H1 (cell line): ENCODE measurements around the gene TMEM40. TPM values are rescaled to one million over a fixed set of nuclear protein-coding genes. Genes with fewer than 3 reads are reported as not detected.

Experiments
- CTCF ChIA-PET: fragments of 300-600 bp; sonication (Branson Sonifier 250); formaldehyde crosslinking; loops from one replicate; lab custom pipeline; 2021; ENCODE audit not compliant: partially characterized antibody; lab: Charles Lee
- POLR2A ChIA-PET: fragments of 300-600 bp; sonication (Branson Sonifier 250); formaldehyde crosslinking; loops from one replicate; lab custom pipeline; 2021; ENCODE audit warnings: inconsistent platforms; ENCODE audit not compliant: partially characterized antibody; lab: Charles Lee
- DNase-seq, 2 experiments: peaks; one replicate each; pipeline versions ENCODE4 v3.0.0 to v3.0.0-alpha.2; 2010 to 2022; ENCODE audit warnings: low spot score in 2 of 2, low read depth in 1 of 2, mixed read lengths in 1 of 2
- FAIRE-seq: peaks from 2 replicates; lab custom pipeline; 2011; peaks lifted over from hg19 to GRCh38; lab: Jason Lieb, UNC
- H2AFZ ChIP-seq: 2 replicates; pipeline ENCODE4 v1.8.1; 2012; ENCODE audit warnings: low read length, inconsistent platforms
- H2AK5ac ChIP-seq: 2 replicates; pipeline ENCODE4 v1.6.1; 2013; ENCODE audit warnings: low read depth, low read length
- H2BK120ac ChIP-seq: replicated peaks from 2 replicates; pipeline ENCODE3; 2013; ENCODE audit warnings: low read depth, low read length, inconsistent platforms
- H2BK12ac ChIP-seq: 2 replicates; pipeline ENCODE4 v1.6.1; 2013; ENCODE audit warnings: low read depth, low read length
- H2BK15ac ChIP-seq: 2 replicates; pipeline ENCODE4 v1.6.1; 2013; ENCODE audit warnings: low read length
- H2BK20ac ChIP-seq: 2 replicates; pipeline ENCODE4 v1.6.1; 2013; ENCODE audit warnings: low read length
- H2BK5ac ChIP-seq: 2 replicates; pipeline ENCODE4 v1.6.1; 2013; ENCODE audit warnings: low read depth, low read length
- H3K14ac ChIP-seq: 2 replicates; pipeline ENCODE4 v1.6.1; 2013; ENCODE audit warnings: inconsistent platforms; ENCODE audit not compliant: insufficient read length
- H3K18ac ChIP-seq: 2 replicates; pipeline ENCODE4 v1.6.1; 2013; ENCODE audit warnings: low read length; ENCODE audit errors: extremely low read depth
- H3K23ac ChIP-seq: 2 replicates; pipeline ENCODE4 v1.6.1; 2013; ENCODE audit warnings: inconsistent platforms; ENCODE audit not compliant: insufficient read length
- H3K23me2 ChIP-seq: 2 replicates; pipeline ENCODE4 v1.6.1; 2013; ENCODE audit warnings: low read depth, low read length
- H3K27ac ChIP-seq: 2 replicates; pipeline ENCODE4 v1.6.1; 2011; ENCODE audit warnings: low read depth, low read length, inconsistent platforms
- H3K27me3 ChIP-seq, 4 experiments: replicated peaks in 1 of 4; 1 replicate in 1 of 4; 2 replicates in 3 of 4; pipeline versions ENCODE4 v1.6.1 to v1.8.1; 2011 to 2013; ENCODE audit warnings: low read length in 3 of 4, mild to moderate bottlenecking in 3 of 4, inconsistent platforms in 2 of 4, mixed read lengths in 2 of 4, moderate library complexity in 1 of 4; ENCODE audit not compliant: control insufficient read depth in 3 of 4, insufficient read depth in 3 of 4; ENCODE audit errors: extremely low read depth in 1 of 4
- H3K36me3 ChIP-seq, 4 experiments: 2 replicates each; pipeline versions ENCODE4 v1.6.1 to v1.8.1; 2011 to 2013; ENCODE audit warnings: mild to moderate bottlenecking in 4 of 4, low read length in 3 of 4, moderate library complexity in 2 of 4, control low read depth in 1 of 4, inconsistent platforms in 1 of 4; ENCODE audit not compliant: insufficient read depth in 4 of 4, control insufficient read depth in 2 of 4
- H3K4ac ChIP-seq: replicated peaks from 2 replicates; pipeline ENCODE3; 2013; ENCODE audit warnings: low read length, low read depth, mixed read lengths, inconsistent platforms; ENCODE audit not compliant: insufficient read length
- H3K4me1 ChIP-seq, 4 experiments: replicated peaks in 1 of 4; 1 replicate in 1 of 4; 2 replicates in 3 of 4; pipeline versions ENCODE4 v1.6.1 to v1.8.1; 2011 to 2013; ENCODE audit warnings: low read length in 3 of 4, inconsistent platforms in 2 of 4, mixed read lengths in 1 of 4; ENCODE audit not compliant: insufficient read depth in 4 of 4, control insufficient read depth in 3 of 4
- H3K4me2 ChIP-seq, 2 experiments: 2 replicates each; pipeline versions ENCODE4 v1.6.1 to v1.8.1; 2011 to 2013; ENCODE audit warnings: low read depth in 2 of 2, low read length in 2 of 2, control low read depth in 1 of 2, inconsistent platforms in 1 of 2, mild to moderate bottlenecking in 1 of 2; ENCODE audit not compliant: insufficient read depth in 1 of 2
- H3K4me3 ChIP-seq, 4 experiments: fragments of 200-600, 300-600 bp in 1 of 4; sonication (generic), shearing (Covaris generic), sonication (Bioruptor Twin) in 1 of 4; 2 replicates each; pipeline versions ENCODE4 v1.5.1 to v1.8.1; 2011 to 2016; ENCODE audit warnings: low read length in 4 of 4, low read depth in 3 of 4, control low read depth in 2 of 4, inconsistent platforms in 2 of 4, mild to moderate bottlenecking in 2 of 4, mixed read lengths in 1 of 4, moderate library complexity in 1 of 4; ENCODE audit not compliant: insufficient read depth in 2 of 4; ENCODE audit errors: extremely low read depth in 1 of 4
- H3K56ac ChIP-seq: replicated peaks from 2 replicates; pipeline ENCODE3; 2013; ENCODE audit warnings: low read depth, mild to moderate bottlenecking, mixed read lengths, low read length, inconsistent platforms; ENCODE audit not compliant: insufficient read length
- H3K79me1 ChIP-seq: 2 replicates; pipeline ENCODE4 v1.6.1; 2013; ENCODE audit warnings: low read depth, low read length, control low read depth
- H3K79me2 ChIP-seq, 2 experiments: 2 replicates each; pipeline versions ENCODE4 v1.6.1 to v1.8.1; 2012 to 2013; ENCODE audit warnings: low read length in 2 of 2, mild to moderate bottlenecking in 2 of 2, inconsistent platforms in 1 of 2; ENCODE audit not compliant: insufficient read depth in 2 of 2, control insufficient read depth in 1 of 2
- H3K9ac ChIP-seq, 4 experiments: replicated peaks in 1 of 4; 1 replicate in 1 of 4; 2 replicates in 3 of 4; pipeline versions ENCODE4 v1.6.1 to v1.8.1; 2011 to 2013; ENCODE audit warnings: low read depth in 3 of 4, low read length in 3 of 4, control low read depth in 2 of 4, mild to moderate bottlenecking in 2 of 4, moderate library complexity in 2 of 4, inconsistent platforms in 1 of 4; ENCODE audit errors: extremely low read depth in 1 of 4
- H3K9me3 ChIP-seq, 2 experiments: 2 replicates each; pipeline versions ENCODE4 v1.6.1 to v1.8.1; 2012 to 2013; ENCODE audit warnings: mild to moderate bottlenecking in 2 of 2, moderate library complexity in 2 of 2, control low read depth in 1 of 2, inconsistent platforms in 1 of 2, low read depth in 1 of 2, low read length in 1 of 2, mixed read lengths in 1 of 2; ENCODE audit not compliant: insufficient read depth in 2 of 2
- H4K20me1 ChIP-seq, 2 experiments: replicated peaks in 1 of 2; 2 replicates each; pipeline versions ENCODE3 to v1.8.1; 2011 to 2013; ENCODE audit warnings: inconsistent platforms in 2 of 2, low read length in 2 of 2, mild to moderate bottlenecking in 1 of 2; ENCODE audit not compliant: insufficient read depth in 2 of 2, control insufficient read depth in 1 of 2
- H4K5ac ChIP-seq: 2 replicates; pipeline ENCODE4 v1.6.1; 2013; ENCODE audit warnings: low read length, low read depth, mixed read lengths, inconsistent platforms; ENCODE audit not compliant: insufficient read length
- H4K8ac ChIP-seq: 2 replicates; pipeline ENCODE4 v1.8.0; 2013; ENCODE audit warnings: mild to moderate bottlenecking, moderate library complexity, low read length, inconsistent platforms; ENCODE audit not compliant: insufficient read depth; ENCODE audit errors: extremely low read depth
- H4K91ac ChIP-seq: replicated peaks from 2 replicates; pipeline ENCODE3; 2013; ENCODE audit warnings: low read length, mixed read lengths, inconsistent platforms; ENCODE audit not compliant: insufficient read length
- E2F6 ChIP-seq: IDR thresholded peaks from 2 replicates; pipeline ENCODE4 v1.6.1; 2012; ENCODE audit warnings: inconsistent platforms
- GABPA ChIP-seq: IDR thresholded peaks from 2 replicates; pipeline ENCODE4 v1.6.1; 2011; ENCODE audit warnings: mild to moderate bottlenecking, low read length, moderate library complexity, borderline replicate concordance; ENCODE audit not compliant: insufficient read depth
- JUN ChIP-seq: IDR thresholded peaks from 2 replicates; pipeline ENCODE4 v1.6.1; 2011; ENCODE audit warnings: low read depth, mild to moderate bottlenecking, improper control_type of control experiment, low read length
- PHF8 ChIP-seq: fragments of 200-600 bp; sonication (generic); conservative IDR thresholded peaks from 2 replicates; pipeline ENCODE4 v1.7.1; 2012; ENCODE audit warnings: low read depth, mild to moderate bottlenecking, inconsistent platforms, low read length, moderate library complexity
- SIN3A ChIP-seq, 2 experiments: IDR thresholded peaks in 1 of 2; conservative IDR thresholded peaks in 1 of 2; 2 replicates each; pipeline ENCODE4 v1.6.1; 2011 to 2012; ENCODE audit warnings: low read length in 2 of 2, improper control_type of control experiment in 1 of 2, low read depth in 1 of 2, mild to moderate bottlenecking in 1 of 2
- TCF12 ChIP-seq: IDR thresholded peaks from 2 replicates; pipeline ENCODE4 v1.6.1; 2011; ENCODE audit warnings: low read depth, mild to moderate bottlenecking, low read length
- USF2 ChIP-seq: IDR thresholded peaks from 2 replicates; pipeline ENCODE4 v1.6.1; 2011; ENCODE audit warnings: low read length, improper control_type of control experiment
- WGBS, 2 experiments: shearing (Covaris generic) in 1 of 2; methylation state at CpG; one replicate each; pipeline versions ENCODE4 v1.1.6 to v1.1.7; 2013 to 2015; ENCODE audit warnings: low lambda C conversion rate in 2 of 2, mixed read lengths in 2 of 2, inconsistent platforms in 1 of 2, low coverage in 1 of 2, missing lambda C conversion rate in 1 of 2; ENCODE audit not compliant: insufficient replicate concordance in 2 of 2, insufficient coverage in 1 of 2, insufficient read length in 1 of 2; ENCODE audit errors: extremely low coverage in 1 of 2, missing lambda C conversion rate in 1 of 2; 5-methylcytosine and 5-hydroxymethylcytosine counted together
- polyA plus RNA-seq, 7 experiments: library from polyadenylated mRNA; depleted of rRNA in 3 of 7; stranded (reverse) in 5 of 7; unstranded in 2 of 7; fragments of >200 nt in 5 of 7; fragments of 200-250 nt in 2 of 7; gene quantifications; 1 replicate in 5 of 7; 2 replicates in 1 of 7; 4 replicates in 1 of 7; pipeline versions ENCODE4 v1.2.1 to v1.2.3, GENCODE V29; 2011 to 2013; ENCODE audit warnings: missing spikeins in 2 of 7, mixed read lengths in 2 of 7
- total RNA-seq: library from RNA; stranded (reverse); fragmentation: NEBNext Ultra II Directional; extraction: Animal tissue kit (Norgen Biotek cat#: 25700); gene quantifications from 2 replicates; pipeline ENCODE4 v1.2.1, GENCODE V29; 2021

The TMEM40 gene
- total and polyA plus RNA-seq, 2 of the 8 experiments (the other 6 are each of a cell fraction or from before 2014, with no cell fraction given): 0.18 TPM; not detected in 1

GRCh38 chr3:12689997-12690711, 68.9 kb downstream of the TMEM40 start:
- Histone ChIP-seq H3K27me3 (no peaks in the 10 kb centered on the region), H3K79me2 (no peaks in the 10 kb centered on the region), H2BK20ac (no peak overlapping the region), H2BK120ac (no peak overlapping the region), H3K14ac (no peak overlapping the region), H4K91ac (no peak overlapping the region), H3K18ac (no peak overlapping the region; the same call in 1 of the 2 replicates), H2AFZ (no peak overlapping the region; the same call in 1 of the 2 replicates), H4K5ac (no peak overlapping the region), H3K23me2 (no peaks in the 10 kb centered on the region), H4K20me1 (no peaks in the 10 kb centered on the region), H3K9me3 (no peaks in the 10 kb centered on the region), H3K56ac (no peak overlapping the region), H3K79me1 (no peaks in the 10 kb centered on the region), H2BK12ac (no peak overlapping the region), H2BK5ac (no peak overlapping the region), H3K4me3 (no peak overlapping the region), H3K23ac (no peak overlapping the region), H3K9ac (no peak overlapping the region), H2BK15ac (no peak overlapping the region), H3K27ac (no peak overlapping the region), H3K4ac (no peak overlapping the region), H2AK5ac (no peak overlapping the region; the same call in 1 of the 2 replicates), H4K8ac (no peak overlapping the region), H3K4me1 (peaks cover 0 to 6% (median 3%) of the 10 kb centered on the region in 4 experiments; a peak in 4 of 7 replicates), H3K36me3 (no peaks in the 10 kb centered on the region), H3K4me2 (no peak overlapping the region)
- DNase-seq (no peak), FAIRE-seq (no peak)
- ChIA-PET POLR2A (interaction anchor here (0.7 to 1.4 kb wide), 2 partner anchors 26 to 37 kb away, joined by 3 to 4 read pairs; partner anchors contain the start of gene RAF1), CTCF (interaction anchor here (0.8 to 1.3 kb wide), 5 partner anchors 10 to 154 kb away, joined by 3 read pairs; no protein-coding TSS in a partner anchor)
- 90% methylated on average over 11 of the region's 11 CpGs; no CpG with 5 or more reads in 1 of the 2 experiments for WGBS, 2 experiments
- TF ChIP-seq GABPA: no peak
- TF ChIP-seq E2F6: no peak
- no peak for TF ChIP-seq JUN
- no peak for TF ChIP-seq PHF8
- TF ChIP-seq USF2: no peak
- no peak for TF ChIP-seq TCF12
- no peak for TF ChIP-seq SIN3A (conservative IDR thresholded peaks at IDR 0.05 in 1 of 2, IDR thresholded peaks at IDR 0.05 in 1 of 2; ENCODE audit: low read depth in 1 of 2, low read length in 2 of 2)
